ELR (cell line): ENCODE results near the gene HPRT1.
"Not testable (repeated sequence)": the region's sequence is repeated elsewhere in the genome, so short reads cannot be mapped to it uniquely, and the experiment has no call there.

Experiments used
- DNase-seq: peaks from one replicate; pipeline ENCODE4 v3.0.0-alpha.2; 2015; ENCODE audit warnings: low read depth

The HPRT1 gene, protein sequence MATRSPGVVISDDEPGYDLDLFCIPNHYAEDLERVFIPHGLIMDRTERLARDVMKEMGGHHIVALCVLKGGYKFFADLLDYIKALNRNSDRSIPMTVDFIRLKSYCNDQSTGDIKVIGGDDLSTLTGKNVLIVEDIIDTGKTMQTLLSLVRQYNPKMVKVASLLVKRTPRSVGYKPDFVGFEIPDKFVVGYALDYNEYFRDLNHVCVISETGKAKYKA

DNA sequence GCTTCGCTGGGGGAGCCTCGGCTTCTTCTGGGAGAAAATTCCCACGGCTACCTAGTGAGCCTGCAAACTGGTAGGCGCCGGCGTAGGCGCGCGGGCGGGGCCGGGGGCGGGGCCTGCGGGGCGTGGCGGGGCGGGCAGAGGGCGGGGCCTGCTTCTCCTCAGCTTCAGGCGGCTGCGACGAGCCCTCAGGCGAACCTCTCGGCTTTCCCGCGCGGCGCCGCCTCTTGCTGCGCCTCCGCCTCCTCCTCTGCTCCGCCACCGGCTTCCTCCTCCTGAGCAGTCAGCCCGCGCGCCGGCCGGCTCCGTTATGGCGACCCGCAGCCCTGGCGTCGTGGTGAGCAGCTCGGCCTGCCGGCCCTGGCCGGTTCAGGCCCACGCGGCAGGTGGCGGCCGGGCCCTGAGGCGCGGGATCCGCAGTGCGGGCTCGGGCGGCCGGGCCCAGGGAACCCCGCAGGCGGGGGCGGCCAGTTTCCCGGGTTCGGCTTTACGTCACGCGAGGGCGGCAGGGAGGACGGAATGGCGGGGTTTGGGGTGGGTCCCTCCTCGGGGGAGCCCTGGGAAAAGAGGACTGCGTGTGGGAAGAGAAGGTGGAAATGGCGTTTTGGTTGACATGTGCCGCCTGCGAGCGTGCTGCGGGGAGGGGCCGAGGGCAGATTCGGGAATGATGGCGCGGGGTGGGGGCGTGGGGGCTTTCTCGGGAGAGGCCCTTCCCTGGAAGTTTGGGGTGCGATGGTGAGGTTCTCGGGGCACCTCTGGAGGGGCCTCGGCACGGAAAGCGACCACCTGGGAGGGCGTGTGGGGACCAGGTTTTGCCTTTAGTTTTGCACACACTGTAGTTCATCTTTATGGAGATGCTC, at the start of gene HPRT1:
Gene HPRT1, plus strand, starts transcription at position 161 of the 857 bp plus-strand sequence. Its CDS starts 147 bp downstream, at position 308.
- peak; percentile 81 for DNase-seq

DNA sequence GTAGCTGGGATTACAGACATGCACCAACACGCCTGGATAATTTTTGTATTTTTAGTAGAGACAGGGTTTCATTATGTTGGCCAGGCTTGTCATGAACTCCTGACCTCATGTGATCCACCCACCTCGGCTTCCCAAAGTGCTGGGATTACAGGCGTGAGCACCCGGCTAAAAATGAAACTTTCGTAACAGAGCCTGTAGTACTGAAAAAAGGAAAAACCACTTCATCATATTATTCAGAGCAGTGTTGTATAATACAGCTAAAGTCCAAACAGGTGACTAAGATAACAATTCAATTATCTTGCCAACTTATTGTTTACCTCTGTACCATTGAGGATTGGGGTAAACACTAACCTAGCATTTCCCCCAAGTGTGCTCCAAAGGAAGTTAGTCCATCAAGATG, 43.9 kb upstream of the HPRT1 start:
- DNase-seq: no peak

DNA sequence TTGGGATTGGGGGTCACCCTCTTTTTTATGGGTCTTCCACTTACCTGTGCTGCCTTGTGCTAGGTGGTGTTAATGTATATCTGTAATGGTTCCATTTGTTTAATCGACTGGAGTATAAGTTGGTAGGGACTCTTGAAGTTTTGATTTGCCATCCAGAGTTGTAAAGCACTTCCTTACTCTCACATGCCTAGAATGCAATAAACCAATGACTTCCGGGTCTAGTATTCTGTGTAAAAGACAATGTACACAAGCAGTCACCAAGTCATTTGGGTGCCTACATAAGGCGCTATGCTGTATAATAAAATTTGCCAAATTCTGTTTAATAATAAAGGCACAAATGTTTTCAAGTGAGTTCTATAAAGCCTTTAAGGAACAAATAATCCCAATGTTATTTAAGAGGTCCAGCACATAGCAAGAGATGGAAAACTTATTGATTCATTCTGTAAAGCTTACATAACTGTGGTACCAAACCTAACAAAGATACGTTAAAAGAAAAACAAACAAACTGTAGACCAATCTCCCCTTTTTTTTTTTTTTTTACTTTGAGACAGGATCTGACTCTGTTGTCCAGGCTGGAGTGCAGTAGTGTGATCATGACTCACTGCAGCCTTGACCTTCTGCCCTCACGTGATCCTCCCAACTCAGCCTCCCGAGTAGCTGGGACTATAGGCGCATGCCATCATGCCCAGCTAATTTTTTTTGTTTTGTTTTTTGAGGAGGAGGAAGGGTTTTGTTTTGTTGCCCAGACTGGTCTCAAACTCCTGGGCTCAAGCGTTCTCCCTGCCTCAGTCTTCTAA, 41.5 kb upstream of the HPRT1 start:
- peak; percentile 41 for DNase-seq

DNA sequence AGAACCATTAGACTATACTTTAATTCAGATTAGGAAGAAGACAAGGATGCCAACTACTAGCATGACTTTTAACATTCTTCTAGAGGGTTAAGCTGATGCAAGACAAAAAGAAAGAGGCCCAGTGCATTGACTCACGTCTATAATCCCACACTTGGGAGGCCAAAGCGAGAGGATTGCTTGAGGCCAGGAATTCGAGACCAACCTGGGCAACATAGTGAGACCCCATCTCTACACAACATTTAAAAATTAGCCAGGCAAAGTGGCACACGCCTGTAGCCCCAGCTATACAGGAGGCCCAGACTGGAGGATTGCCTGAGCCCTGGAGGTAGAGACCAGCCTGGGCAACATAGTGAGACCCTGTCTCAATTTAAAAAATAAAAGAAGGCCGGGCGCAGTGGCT, 40.2 kb upstream of the HPRT1 start:
- no peak for DNase-seq

DNA sequence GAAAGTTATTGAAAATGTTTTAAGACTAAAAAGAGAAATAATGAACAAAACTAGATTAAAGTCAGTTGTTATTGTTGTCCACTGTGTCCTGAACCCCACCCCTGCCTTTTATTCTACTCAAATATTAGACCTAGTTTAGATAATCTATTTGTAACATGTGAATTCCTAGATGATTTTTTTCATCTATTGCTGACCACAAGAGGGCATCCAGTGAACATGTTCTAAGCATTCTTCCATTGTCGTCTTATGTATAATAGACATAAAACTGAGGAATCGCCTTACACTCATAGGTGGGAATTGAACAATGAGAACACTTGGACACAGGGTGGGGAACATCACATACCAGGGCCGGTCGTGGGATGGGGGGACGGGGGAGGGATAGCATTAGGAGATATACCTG, 36.4 kb upstream of the HPRT1 start:
- peak; percentile 58 for DNase-seq

DNA sequence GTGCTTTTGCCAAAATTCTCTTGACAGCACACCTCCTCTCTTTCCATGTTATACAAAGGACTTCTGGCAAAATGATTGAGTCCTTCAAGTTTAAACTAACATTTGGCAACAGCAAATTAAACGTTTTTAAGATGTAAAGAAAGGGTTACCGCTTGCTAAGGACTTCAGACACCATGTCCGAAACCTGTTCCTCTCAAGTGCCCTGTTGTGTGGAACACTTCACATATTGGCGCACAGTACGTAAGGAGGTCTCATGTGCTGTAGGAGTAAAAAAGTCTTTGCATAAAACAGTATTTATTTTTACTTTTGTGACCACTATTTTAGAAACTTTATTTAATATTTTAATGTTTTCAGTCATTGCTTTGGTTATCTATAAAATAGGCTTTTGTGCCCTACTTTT, 33.7 kb upstream of the HPRT1 start:
- DNase-seq: no peak

DNA sequence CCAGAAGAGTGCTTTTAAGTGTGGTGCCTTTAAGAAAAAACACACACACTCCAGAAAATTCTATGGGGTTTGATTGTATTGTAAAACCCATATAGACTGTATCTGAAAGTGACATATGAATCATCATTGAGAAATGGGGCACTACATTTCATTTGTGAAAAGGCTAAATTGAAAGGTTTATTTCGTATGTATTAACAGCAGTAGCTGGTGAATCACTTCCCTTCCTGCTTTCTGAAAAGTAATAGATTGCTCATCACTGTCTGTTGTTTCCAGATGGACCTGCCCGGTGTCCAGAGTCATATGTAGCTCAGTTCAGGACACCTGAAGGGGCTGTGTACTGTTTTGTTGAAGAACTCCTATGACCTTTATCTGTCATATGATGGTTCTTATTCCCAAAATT, 28.1 kb upstream of the HPRT1 start:
- peak; percentile 84 for DNase-seq

DNA sequence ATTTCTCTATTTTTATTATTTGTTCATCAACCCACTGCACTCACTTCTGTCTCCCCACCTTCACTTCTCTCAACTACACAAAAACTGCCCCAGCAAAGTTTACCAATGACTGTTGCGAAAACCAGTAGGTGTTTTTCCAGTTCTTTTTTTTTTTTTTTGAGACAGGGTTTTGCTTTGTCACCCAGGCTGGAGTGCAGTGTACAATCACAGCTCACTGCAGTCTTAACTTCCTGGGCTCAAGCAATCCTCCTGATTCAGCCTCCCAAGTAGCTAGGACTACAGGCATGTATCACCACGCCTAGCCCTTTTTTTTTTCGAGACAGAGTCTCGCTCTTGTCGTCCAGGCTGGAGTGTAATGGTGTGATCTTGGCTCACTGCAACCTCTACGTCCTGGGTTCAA, 24.1 kb upstream of the HPRT1 start:
- no peak for DNase-seq

DNA sequence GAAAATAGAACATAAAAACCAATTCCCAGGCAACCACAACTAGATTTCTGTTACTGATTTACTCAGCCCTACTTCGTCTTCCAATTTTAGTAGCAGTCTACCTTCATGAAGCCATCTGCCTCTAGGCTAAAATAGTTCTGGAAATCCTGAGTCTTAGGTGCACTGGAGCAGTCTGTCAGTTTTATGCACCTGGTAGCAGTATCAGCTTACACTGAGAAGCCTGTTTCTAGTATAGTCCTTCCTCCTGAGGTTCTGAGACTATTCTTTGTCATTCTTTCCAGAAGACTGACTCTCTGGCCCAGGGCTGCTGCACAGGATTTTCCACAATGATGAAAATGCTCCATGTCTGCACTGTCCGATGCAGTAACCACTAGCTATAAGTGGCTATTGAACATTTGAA, 16.9 kb upstream of the HPRT1 start:
- DNase-seq: no peak

DNA sequence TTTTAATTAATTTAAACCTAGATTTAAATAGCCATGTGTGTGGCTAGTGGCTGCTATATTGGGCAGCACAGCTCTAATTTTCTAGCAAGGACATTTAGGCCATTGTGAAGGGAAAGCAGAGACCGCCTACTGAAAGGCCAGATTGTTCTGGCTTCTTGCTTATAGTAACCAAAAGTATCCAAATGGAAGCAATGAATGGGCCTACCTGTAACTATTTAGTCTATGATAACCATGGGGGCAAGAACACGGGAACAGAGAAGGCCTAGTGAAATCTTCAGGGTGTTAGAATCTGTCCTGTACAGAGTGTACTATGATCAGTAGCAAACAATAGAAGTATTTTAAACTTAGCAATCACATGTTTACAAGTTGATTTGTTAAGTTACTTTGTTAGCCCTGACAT, 16.5 kb upstream of the HPRT1 start:
- DNase-seq: no peak

DNA sequence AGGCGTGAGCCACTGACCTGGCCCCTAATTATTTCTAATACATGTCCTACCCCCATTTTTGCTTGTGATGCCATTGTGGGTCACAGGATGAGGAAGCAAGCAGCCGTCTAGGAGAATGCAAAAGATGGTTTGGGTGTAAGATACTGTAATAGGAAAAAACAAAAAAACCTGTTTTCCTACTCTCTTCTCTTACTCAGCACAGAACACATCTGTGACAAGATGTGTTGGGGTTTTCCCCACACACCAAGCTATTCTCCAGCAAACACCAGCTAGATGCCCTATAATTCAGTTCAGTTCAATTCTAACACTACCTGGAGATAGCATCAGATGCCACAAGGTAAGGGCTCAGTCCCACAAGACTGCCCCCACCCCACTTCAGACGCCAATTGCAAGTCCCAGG, 15.3 kb upstream of the HPRT1 start:
- DNase-seq: no peak

DNA sequence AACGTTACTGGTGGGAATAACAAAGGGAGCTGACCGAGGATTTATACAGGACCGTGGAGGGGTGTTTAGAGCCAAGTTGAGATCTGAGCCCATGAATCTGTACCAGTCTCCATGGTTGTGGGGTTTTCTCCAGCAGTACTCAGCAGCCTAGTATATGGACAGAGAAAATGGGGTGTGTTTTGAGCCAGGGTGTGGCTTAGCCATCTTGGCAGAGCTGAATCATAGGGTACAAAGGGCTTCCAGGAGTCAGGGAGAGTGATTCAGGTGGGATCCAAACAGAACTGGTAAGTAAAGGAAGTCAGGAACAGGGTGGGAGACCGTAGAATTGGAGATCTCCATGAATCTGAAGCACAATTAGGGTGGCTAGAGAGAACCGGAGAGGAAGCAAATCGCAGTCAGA, 7.4 kb upstream of the HPRT1 start:
- no peak for DNase-seq

DNA sequence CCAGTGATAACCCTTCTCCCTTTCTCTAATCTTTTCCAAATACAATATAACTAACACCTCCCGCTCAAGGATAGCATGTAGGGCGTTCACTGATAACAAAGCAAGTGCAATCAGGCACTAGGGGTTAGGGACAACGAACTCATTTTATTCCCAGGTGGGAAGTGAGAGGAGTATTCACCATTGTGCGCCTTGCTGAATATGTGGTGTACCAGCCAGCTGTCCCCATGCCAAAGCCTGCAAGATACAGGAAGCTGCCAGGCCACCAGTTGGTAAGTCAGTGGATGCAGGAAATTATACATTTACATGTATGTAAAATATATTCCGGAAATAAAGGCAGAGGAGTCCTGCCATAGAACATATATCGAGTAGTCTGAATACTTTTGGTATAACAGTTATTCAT, 6.3 kb upstream of the HPRT1 start:
- no peak for DNase-seq

DNA sequence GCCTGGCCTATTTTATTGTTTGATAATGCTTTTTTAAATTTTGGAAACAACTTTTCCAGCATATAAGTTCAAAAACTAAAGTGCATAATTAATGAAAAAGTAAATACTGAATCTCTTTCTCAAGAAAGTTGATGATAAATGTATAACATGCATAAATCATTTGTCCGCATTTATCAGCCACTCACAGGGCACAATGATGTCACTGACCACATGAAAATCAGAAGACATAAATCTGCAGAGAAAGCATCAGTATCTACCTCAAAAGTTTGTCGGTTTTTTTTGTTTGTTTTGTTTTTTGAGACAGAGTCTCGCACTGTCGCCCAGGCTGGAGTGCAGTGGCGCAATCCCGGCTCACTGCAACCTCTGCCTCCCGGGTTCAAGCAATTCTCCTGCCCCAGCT, 5.5 kb upstream of the HPRT1 start:
- no peak for DNase-seq

DNA sequence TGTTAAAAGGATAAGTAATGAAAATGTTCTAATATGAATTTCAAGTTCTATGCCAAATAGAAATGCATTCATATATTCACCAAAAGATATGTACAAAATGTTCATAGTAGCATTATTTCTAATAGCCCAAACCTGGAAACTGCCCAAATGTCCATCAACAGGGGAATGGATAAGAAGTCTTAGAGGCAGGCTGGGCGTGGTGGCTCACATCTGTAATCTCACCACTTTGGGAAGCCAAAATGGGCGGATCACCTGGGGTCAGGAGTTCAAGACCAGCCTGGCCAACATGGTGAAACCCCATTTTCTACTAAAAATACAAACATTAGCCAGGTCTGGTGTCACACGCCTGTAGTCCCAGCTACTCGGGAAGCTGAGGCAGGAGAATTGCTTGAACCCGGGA, 2.3 kb upstream of the HPRT1 start:
- no peak for DNase-seq

DNA sequence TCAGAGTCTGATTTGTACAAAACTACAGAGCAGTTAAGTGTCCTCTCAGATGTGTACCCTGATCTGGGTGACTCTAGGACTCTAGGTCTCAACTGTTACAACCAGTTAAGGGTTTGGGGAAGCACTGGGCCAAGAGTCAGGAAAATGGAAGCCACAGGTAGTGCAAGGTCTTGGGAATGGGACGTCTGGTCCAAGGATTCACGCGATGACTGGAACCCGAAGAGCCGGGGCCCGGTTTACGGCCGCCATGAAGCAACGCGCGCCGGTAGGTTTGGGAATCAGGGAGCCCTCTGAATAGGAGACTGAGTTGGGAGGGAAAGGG, 321 bp upstream of the HPRT1 start:
- no peak for DNase-seq

DNA sequence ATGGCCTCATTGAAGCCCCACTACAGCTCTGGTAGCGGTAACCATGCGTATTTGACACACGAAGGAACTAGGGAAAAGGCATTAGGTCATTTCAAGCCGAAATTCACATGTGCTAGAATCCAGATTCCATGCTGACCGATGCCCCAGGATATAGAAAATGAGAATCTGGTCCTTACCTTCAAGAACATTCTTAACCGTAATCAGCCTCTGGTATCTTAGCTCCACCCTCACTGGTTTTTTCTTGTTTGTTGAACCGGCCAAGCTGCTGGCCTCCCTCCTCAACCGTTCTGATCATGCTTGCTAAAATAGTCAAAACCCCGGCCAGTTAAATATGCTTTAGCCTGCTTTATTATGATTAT, 876 bp downstream of the HPRT1 start:
- DNase-seq: peak; percentile 39

DNA sequence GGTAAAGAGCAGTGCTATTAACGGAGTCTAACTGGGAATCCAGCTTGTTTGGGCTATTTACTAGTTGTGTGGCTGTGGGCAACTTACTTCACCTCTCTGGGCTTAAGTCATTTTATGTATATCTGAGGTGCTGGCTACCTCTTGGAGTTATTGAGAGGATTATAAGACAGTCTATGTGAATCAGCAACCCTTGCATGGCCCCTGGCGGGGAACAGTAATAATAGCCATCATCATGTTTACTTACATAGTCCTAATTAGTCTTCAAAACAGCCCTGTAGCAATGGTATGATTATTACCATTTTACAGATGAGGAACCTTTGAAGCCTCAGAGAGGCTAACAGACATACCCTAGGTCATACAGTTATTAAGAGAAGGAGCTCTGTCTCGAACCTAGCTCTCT, 1.5 kb downstream of the HPRT1 start:
- peak; percentile 25 for DNase-seq

DNA sequence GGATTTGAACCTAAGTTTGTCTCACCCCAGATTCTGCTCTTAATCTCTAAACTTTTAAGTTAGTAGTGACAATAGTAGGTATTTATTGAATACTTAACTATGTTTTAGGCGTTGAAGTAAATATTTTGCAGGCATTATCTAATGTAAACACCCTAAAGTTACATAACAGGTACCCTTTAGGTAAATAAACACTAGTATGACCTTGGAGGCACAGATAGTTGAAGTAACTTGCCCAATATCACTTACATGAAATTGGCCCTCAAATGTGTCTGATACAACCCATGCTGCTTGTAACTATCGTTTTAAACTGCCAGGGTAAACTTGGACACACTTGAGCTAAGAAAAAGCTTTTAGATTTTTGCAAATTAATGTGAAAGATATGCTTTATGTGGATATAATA, 3.0 kb downstream of the HPRT1 start:
- no peak for DNase-seq

DNA sequence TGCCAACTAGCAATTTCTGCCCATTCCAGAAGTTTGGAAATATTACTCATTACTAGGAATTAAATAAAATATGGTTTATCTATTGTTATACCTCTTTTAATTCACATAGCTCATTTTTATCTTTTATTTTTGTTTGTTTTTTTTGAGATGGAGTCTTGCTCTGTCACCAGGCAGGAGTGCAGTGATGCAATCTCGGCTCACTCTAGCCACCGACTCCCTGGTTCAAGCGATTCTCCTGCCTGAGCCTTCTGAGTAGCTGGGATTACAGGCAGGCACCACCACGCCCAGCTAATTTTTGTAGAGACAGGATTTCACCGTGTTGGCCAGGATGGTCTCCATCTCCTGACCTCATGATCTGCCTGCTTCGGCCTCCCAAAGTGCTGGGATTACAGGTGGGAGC, 4.5 kb downstream of the HPRT1 start:
- DNase-seq: not testable (repeated sequence)

DNA sequence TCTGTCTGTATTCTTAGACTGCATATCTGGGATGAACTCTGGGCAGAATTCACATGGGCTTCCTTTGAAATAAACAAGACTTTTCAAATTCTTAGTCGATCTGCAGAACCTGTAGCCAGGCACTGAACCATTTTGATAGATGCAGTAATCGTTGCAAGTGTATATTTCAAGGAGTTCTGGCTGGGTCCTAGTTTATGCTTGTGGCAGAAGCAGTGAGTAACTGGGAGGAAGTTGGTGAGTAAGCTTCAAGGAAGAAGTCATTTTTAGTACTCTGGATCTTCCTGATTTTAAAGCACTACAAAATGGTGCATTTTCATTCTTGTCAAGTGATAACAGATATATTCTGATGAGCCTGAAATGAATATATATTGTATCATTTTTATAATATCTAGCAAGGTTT, 9.5 kb downstream of the HPRT1 start:
- DNase-seq: peak; percentile 73

DNA sequence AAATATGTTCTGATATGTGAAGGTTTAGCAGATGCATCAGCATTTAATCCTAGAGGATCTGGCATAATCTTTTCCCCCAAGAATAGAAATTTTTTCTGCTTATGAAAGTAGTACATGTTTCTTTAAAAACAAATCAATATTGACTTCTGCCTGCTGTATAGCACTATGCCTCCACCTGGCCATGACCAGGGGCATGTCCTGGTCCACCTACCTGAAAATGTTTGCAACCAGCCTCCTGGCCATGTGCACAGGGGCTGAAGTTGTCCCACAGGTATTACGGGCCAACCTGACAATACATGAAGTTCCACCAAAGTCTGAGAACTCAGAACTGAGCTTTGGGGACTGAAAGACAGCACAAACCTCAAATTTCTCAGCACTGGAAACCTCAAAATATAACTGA, 10.0 kb downstream of the HPRT1 start:
- DNase-seq: no peak

DNA sequence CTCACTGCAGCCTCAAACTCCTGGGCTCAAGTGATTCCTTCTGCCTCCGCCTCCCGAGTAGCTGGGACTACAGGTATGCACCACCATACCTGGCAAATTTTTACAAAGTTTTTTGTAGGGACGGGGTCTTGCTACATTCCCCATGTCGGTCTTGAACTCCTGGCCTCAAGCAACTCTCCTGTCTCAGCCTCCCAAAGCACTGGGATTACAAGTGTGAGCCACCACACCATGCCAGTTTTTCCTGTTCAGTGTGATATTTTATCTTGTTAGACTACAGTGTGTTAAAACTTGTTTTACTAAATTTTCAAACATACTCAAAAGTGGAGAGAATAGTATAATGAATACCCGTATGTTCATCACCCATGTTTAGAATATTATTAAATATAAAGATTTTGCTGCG, 12.1 kb downstream of the HPRT1 start:
- DNase-seq: no peak
